CD8-positive, alpha-beta memory T cell (primary cell): ENCODE data around the gene CRHR1. TPM values are rescaled to one million over a fixed set of nuclear protein-coding genes. Genes with fewer than 3 reads are reported as not detected.

Experiments
- CTCF ChIA-PET: fragments of 350-600 bp; sonication (Branson Sonifier 250); formaldehyde crosslinking; loops from one replicate; lab custom pipeline; 2021; ENCODE audit warnings: antibody characterized with exemption; lab: Charles Lee
- POLR2A ChIA-PET: fragments of 350-600 bp; sonication (Branson Sonifier 250); formaldehyde crosslinking; loops from one replicate; lab custom pipeline; 2021; ENCODE audit warnings: antibody characterized with exemption; lab: Charles Lee
- DNase-seq, 5 donors: peaks; one replicate each; pipeline versions ENCODE4 v3.0.0 to v3.0.0-alpha.2; 2020 to 2022; ENCODE audit warnings: mixed read lengths in 1 of 5
- H3K27ac ChIP-seq: one replicate; pipeline ENCODE4 v1.7.0; 2013; ENCODE audit warnings: low read depth, mild to moderate bottlenecking, low read length, moderate library complexity
- H3K27me3 ChIP-seq: 2 replicates; pipeline ENCODE4 v1.7.0; 2013; ENCODE audit warnings: low read length, mild to moderate bottlenecking; ENCODE audit not compliant: insufficient read depth, poor library complexity, severe bottlenecking
- H3K36me3 ChIP-seq: 2 replicates; pipeline ENCODE4 v1.7.0; 2013; ENCODE audit warnings: mild to moderate bottlenecking, low read length, moderate library complexity; ENCODE audit not compliant: insufficient read depth
- H3K4me1 ChIP-seq: 2 replicates; pipeline ENCODE4 v1.7.0; 2013; ENCODE audit warnings: mild to moderate bottlenecking, low read length, moderate library complexity; ENCODE audit not compliant: insufficient read depth
- H3K4me3 ChIP-seq: 2 replicates; pipeline ENCODE4 v1.7.0; 2013; ENCODE audit warnings: mild to moderate bottlenecking, low read length
- H3K9me3 ChIP-seq: 2 replicates; pipeline ENCODE4 v1.7.0; 2013; ENCODE audit warnings: mild to moderate bottlenecking, low read length
- H3K27ac Mint-ChIP-seq, 8 donors: one replicate each; pipeline ENCODE4 v1.8.0; 2020 to 2021; ENCODE audit warnings: mixed read lengths in 8 of 8, mild to moderate bottlenecking in 6 of 8, inconsistent platforms in 3 of 8, moderate library complexity in 3 of 8
- H3K27me3 Mint-ChIP-seq, 2 donors: one replicate each; pipeline ENCODE4 v1.8.0; 2020 to 2021; ENCODE audit warnings: mixed read lengths in 2 of 2, mild to moderate bottlenecking in 1 of 2, moderate library complexity in 1 of 2
- H3K36me3 Mint-ChIP-seq, 3 donors: one replicate each; pipeline ENCODE4 v1.8.0; 2020 to 2021; ENCODE audit warnings: mixed read lengths in 3 of 3, inconsistent platforms in 1 of 3, mild to moderate bottlenecking in 1 of 3
- H3K4me1 Mint-ChIP-seq, 3 donors: one replicate each; pipeline ENCODE4 v1.8.0; 2020 to 2021; ENCODE audit warnings: mixed read lengths in 3 of 3, inconsistent platforms in 1 of 3, mild to moderate bottlenecking in 1 of 3
- H3K4me3 Mint-ChIP-seq, 7 donors: one replicate each; pipeline ENCODE4 v1.8.0; 2020 to 2021; ENCODE audit warnings: mixed read lengths in 7 of 7, mild to moderate bottlenecking in 6 of 7, moderate library complexity in 4 of 7, inconsistent platforms in 2 of 7
- H3K9me3 Mint-ChIP-seq, 5 donors: one replicate each; pipeline ENCODE4 v1.8.0; 2020 to 2022; ENCODE audit warnings: mixed read lengths in 5 of 5, mild to moderate bottlenecking in 3 of 5, moderate library complexity in 2 of 5, inconsistent platforms in 1 of 5
- polyA plus RNA-seq: library from polyadenylated mRNA; unstranded; fragments of 300-500 nt; fragmentation: Illumina TruSeq; gene quantifications from one replicate; pipeline ENCODE4 v1.2.3, GENCODE V29; 2021
- total RNA-seq, 2 experiments: library from RNA; stranded (reverse); gene quantifications; one replicate each; pipeline ENCODE4 v1.2.3, GENCODE V29; 2021

CRHR1 gene
- total and polyA plus RNA-seq, 3 experiments from 2014 or later = not detected

DNA sequence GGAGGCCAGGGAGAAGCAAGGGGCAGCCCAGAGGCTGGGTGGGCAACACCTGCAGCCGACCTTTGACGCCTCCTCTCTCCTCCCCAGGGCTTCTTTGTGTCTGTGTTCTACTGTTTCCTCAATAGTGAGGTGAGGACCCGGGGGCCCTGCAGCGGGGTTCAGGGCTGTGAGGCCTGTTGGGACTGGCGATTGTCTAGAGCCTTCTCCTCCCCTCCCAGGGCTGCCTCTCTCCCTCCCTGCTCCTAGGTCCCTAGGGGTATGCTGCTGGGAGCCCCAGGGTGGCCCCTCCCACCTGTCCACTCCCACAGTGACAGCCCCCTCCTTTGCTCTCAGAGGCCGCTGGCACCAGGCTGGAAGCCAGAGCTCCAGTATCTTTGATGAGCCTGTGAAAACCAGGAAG is 49.8 kb downstream of the CRHR1 start:
- Mint-ChIP-seq H3K27me3 (peaks cover 6 to 15% of the 10 kb centered on the region in 2 donors), H3K4me1 (no peaks in the 10 kb centered on the region), H3K36me3 (no peaks in the 10 kb centered on the region), H3K27ac (no peak overlapping the region), H3K9me3 (no peaks in the 10 kb centered on the region), H3K4me3 (no peak overlapping the region)
- Histone ChIP-seq H3K9me3 (no peaks in the 10 kb centered on the region), H3K36me3 (no peaks in the 10 kb centered on the region), H3K27me3 (no peaks in the 10 kb centered on the region), H3K27ac (no peak overlapping the region), H3K4me3 (no peak overlapping the region), H3K4me1 (no peaks in the 10 kb centered on the region)
- CTCF ChIA-PET = no interaction called here
- POLR2A ChIA-PET = no interaction called here
- DNase-seq = no peak

DNA sequence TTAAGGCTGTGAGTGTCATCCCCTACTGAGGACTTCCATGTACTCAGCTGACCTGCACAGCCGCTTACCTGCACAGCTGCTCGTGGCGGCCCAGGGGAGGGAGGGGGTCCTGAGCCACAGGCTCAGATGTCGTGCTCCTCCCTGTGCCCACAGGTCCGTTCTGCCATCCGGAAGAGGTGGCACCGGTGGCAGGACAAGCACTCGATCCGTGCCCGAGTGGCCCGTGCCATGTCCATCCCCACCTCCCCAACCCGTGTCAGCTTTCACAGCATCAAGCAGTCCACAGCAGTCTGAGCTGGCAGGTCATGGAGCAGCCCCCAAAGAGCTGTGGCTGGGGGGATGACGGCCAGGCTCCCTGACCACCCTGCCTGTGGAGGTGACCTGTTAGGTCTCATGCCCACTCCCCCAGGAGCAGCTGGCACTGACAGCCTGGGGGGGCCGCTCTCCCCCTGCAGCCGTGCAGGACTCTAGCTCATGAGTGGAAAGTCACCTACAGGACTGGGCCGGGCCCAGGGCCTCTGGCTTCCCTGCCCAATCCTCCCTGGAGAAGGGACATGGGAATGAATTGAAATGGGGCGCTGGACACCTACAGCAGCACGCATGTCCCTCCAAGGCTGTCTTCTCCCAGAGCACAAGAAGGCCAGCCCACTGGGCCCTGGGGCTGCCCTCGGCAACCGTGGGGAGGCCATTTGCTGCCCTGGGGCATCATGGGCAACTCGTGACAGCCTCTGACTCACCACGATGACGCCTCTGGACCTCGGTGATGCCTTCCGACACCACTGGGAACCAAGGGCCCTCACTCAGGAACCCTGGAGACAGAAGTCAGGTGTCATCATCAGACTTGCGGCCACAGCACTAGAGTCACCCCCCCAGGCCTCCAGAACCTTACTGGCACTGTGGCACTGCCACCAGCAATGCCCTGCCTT is 50.6 kb downstream of the CRHR1 start:
- Mint-ChIP-seq H3K27me3 (peaks cover 6 to 15% of the 10 kb centered on the region in 2 donors), H3K4me1 (no peaks in the 10 kb centered on the region), H3K9me3 (no peaks in the 10 kb centered on the region), H3K36me3 (no peaks in the 10 kb centered on the region), H3K27ac (no peak overlapping the region), H3K4me3 (no peak overlapping the region)
- Histone ChIP-seq H3K36me3 (no peaks in the 10 kb centered on the region), H3K4me3 (no peak overlapping the region), H3K4me1 (no peaks in the 10 kb centered on the region), H3K27ac (no peak overlapping the region), H3K9me3 (no peaks in the 10 kb centered on the region), H3K27me3 (no peaks in the 10 kb centered on the region)
- no peak for DNase-seq
- ChIA-PET CTCF (no interaction called here), POLR2A (no interaction called here)

DNA sequence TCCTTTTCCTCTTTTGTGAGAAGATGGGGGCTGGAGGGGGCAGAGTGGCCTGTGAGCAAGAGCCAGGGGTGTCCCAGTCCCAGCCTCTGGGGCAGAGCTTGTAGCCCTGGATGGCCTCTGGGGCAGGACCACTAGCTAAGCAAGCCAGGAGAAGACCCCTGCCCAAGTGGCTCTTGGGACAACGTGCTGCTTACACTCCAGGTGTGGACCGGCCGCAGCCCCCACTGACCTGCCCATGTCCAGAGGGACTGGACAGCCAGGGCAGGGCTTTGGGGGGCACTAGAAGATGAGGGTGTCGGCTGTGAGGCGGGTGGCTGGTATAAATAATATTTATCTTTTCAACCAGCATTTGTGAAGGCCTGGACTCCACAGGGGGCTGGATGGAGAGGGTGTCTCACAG is 51.4 kb downstream of the CRHR1 start:
- POLR2A ChIA-PET = no interaction called here
- Histone ChIP-seq H3K4me3 (no peak overlapping the region), H3K36me3 (no peaks in the 10 kb centered on the region), H3K27me3 (no peaks in the 10 kb centered on the region), H3K4me1 (no peaks in the 10 kb centered on the region), H3K27ac (no peak overlapping the region), H3K9me3 (no peaks in the 10 kb centered on the region)
- Mint-ChIP-seq H3K9me3 (no peaks in the 10 kb centered on the region), H3K4me3 (no peak overlapping the region), H3K36me3 (no peaks in the 10 kb centered on the region), H3K27me3 (peaks cover 6 to 13% of the 10 kb centered on the region in 2 donors), H3K27ac (no peak overlapping the region), H3K4me1 (no peaks in the 10 kb centered on the region)
- no peak for DNase-seq
- CTCF ChIA-PET = no interaction called here

DNA sequence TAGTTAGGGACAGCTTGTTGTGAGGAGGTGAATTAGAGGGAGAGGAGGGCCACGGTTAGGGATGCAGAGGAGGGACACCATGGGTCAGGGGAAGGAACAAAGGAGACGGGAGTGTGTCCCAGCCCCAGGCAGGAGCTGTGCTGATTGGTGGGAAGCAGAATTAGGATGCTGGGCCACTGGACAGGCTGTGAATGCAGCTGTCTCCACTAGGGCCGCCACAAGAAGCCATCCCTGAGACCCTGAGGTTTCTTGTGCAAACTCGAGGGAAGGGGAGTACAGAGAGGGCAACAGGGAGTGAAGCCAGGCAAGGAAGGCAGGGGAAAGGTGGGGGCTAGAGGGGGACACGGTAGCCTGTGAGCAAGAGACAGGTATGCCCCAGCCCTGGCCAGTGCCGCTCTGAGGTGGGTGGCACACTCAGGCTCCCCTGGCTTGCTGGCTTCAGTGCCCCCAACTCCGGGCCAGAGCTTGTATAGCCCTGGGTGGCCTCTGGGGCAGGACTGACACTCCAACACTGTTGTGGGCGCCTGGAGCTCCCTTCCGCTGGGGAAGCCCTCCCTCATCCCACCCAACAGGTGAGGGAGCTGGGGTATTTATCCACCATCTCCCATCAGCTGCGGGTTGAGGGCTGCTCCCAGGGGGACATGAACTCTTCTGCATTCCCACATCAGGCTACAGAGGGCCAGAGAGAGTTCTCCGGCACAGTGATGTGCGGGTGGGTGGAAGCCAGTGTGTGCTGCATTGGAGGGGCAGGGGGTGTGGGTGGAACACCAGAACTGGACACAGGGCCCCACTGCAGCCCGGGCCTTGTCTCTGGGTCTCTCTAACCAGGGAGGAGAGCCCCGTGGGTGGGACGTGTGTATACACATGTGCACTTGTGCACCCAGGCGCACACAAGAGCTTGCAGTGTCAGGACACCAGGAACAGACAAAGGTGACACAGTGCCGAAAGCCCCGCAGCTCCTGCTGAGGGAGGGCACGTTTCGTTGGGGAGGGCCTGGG is 52.2 kb downstream of the CRHR1 start:
- Mint-ChIP-seq H3K27ac (no peak overlapping the region), H3K4me1 (no peaks in the 10 kb centered on the region), H3K36me3 (no peaks in the 10 kb centered on the region), H3K9me3 (no peaks in the 10 kb centered on the region), H3K4me3 (no peak overlapping the region), H3K27me3 (peaks cover 9 to 13% of the 10 kb centered on the region in 2 donors)
- DNase-seq = no peak
- H3K27ac ChIP-seq = no peak overlapping the region
- CTCF ChIA-PET = no interaction called here
- POLR2A ChIA-PET = no interaction called here
- H3K4me3 ChIP-seq = no peak overlapping the region
- H3K4me1 ChIP-seq = no peaks in the 10 kb centered on the region
- H3K9me3 ChIP-seq = no peaks in the 10 kb centered on the region
- no peaks in the 10 kb centered on the region for H3K27me3 ChIP-seq
- H3K36me3 ChIP-seq = no peaks in the 10 kb centered on the region

DNA sequence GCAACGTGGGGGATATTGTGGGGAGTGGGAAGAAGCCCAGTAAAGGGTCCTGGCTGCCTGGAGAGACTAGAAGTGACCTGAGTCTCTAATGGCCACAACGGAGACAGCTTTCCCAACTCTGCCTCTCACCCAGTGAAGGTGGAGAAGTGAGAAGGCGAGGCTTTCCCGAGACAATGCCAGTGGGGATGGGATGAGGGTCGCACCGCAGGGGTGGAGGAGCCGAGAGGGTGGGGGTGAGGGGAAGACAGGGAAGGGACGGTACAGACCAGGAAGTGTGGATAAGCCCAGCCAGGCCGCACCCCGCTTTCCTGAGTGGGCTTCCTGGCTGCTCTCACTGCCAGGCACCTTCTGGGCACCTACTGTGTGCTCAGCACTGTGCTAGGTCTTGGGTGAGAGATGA is 53.1 kb downstream of the CRHR1 start:
- H3K4me1 ChIP-seq = no peaks in the 10 kb centered on the region
- Mint-ChIP-seq H3K27me3 (peaks cover 8 to 10% of the 10 kb centered on the region in 2 donors), H3K4me1 (no peaks in the 10 kb centered on the region), H3K4me3 (no peak overlapping the region), H3K27ac (peak overlapping the region in 1 of 8 donors; percentile 27), H3K36me3 (no peaks in the 10 kb centered on the region), H3K9me3 (no peaks in the 10 kb centered on the region)
- no peaks in the 10 kb centered on the region for H3K9me3 ChIP-seq
- ChIA-PET POLR2A (no interaction called here), CTCF (no interaction called here)
- no peak for DNase-seq
- no peaks in the 10 kb centered on the region for H3K27me3 ChIP-seq
- H3K4me3 ChIP-seq = no peak overlapping the region
- H3K36me3 ChIP-seq = no peaks in the 10 kb centered on the region
- H3K27ac ChIP-seq = no peak overlapping the region

DNA sequence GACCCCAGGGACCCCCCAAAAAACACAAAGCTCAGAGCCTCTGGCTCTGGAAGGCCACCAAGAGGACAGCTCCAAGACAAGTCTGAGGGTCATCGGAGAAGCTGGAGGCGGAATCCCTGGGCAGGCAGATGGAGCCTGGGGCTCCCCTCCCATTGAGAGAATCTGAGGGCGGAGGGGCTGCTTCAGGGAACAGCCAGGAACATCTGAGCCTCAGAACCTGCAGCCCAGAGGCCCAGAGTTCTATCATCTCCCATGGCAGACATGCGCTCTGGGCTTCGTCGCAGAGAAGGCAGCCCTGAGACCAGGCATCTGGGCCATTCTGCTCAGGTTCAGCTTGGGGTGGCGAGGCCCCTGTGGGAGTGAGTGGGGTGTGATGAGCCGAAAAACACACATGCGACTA is 53.5 kb downstream of the CRHR1 start:
- Mint-ChIP-seq H3K4me3 (no peak overlapping the region), H3K36me3 (no peaks in the 10 kb centered on the region), H3K27ac (no peak overlapping the region), H3K4me1 (no peaks in the 10 kb centered on the region), H3K9me3 (no peaks in the 10 kb centered on the region), H3K27me3 (peaks cover 8 to 10% of the 10 kb centered on the region in 2 donors)
- Histone ChIP-seq H3K4me3 (no peak overlapping the region), H3K36me3 (no peaks in the 10 kb centered on the region), H3K27me3 (no peaks in the 10 kb centered on the region), H3K4me1 (no peaks in the 10 kb centered on the region), H3K27ac (no peak overlapping the region), H3K9me3 (no peaks in the 10 kb centered on the region)
- POLR2A ChIA-PET = no interaction called here
- no peak for DNase-seq
- CTCF ChIA-PET = interaction anchor here (1.0 kb wide), 1 partner anchor 197 kb away, joined by 3 read pairs; no protein-coding TSS in a partner anchor

DNA sequence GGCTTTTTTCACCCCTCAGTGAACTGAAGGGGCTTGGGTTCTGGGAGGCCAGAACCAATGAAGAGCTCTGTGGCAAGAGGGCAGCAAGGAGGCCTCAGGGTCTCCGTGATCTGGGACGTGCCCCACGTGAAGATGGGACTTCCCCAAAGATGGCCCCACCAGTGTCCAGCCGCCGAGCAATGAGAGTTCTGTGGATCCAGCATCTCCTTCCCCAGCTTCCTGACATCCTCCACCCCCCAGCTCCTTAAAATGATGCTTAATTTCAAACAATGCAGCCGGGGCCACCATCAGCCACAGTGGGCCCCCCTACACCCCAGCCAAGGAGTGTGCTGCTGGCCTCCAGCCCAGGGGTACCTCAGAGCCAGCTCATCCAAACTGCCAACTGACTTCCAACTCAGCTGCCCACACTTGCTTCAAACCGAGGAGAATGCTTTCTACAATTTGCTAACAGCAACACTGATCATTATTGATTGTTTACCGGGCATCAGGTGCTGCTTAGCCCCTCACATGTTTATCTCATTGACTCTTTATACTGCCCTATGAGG is 54.7 kb downstream of the CRHR1 start:
- H3K4me1 ChIP-seq = no peaks in the 10 kb centered on the region
- H3K4me3 ChIP-seq = no peak overlapping the region
- ChIA-PET POLR2A (no interaction called here), CTCF (interaction anchor here (1.0 kb wide), 2 partner anchors 199 kb away, joined by 3 read pairs; no protein-coding TSS in a partner anchor)
- no peaks in the 10 kb centered on the region for H3K9me3 ChIP-seq
- DNase-seq = no peak
- Mint-ChIP-seq H3K36me3 (no peaks in the 10 kb centered on the region), H3K9me3 (no peaks in the 10 kb centered on the region), H3K4me3 (no peak overlapping the region), H3K27ac (no peak overlapping the region), H3K4me1 (no peaks in the 10 kb centered on the region), H3K27me3 (peaks cover 8 to 10% of the 10 kb centered on the region in 2 donors)
- no peaks in the 10 kb centered on the region for H3K36me3 ChIP-seq
- H3K27ac ChIP-seq = no peak overlapping the region
- H3K27me3 ChIP-seq = no peaks in the 10 kb centered on the region
